ENCODE data around the gene FBN2. TPM values are rescaled to one million over a fixed set of nuclear protein-coding genes. Genes with fewer than 3 reads are reported as not detected.

FBN2 gene
- total RNA-seq (1,580 and 2,094 TPM in 2 replicates), polyA plus RNA-seq (725 and 1,356 TPM in 2 replicates)

DNA sequence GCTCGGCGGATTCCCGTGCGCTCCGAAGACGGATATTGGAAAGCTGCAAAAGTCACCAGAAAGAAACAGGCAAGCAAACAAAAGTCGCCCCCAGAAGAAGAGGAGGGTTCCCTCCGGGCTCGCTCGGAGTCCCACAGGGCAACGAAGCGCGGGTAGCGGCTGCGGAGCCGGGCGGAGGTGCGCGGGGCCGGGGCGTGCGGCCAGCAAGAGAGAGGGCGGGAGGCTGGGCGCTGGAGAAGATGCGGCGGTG is at the start of gene FBN2:
Gene FBN2, minus strand, starts transcription at position 246 of the 250 bp plus-strand sequence. CDS start 642 bp downstream, outside the sequence.
- no peak for DNase-seq (ENCODE audit: low read depth in 1 of 2, low spot score in 1 of 2)
- peaks cover 35% of the 10 kb centered on the region for H3K36me3 ChIP-seq
- H3K9me3 ChIP-seq (ENCODE audit: low read depth), result no peaks in the 10 kb centered on the region
- H3K27me3 ChIP-seq, result no peaks in the 10 kb centered on the region
- H3K4me1 ChIP-seq (ENCODE audit: low read depth), result peaks cover 13% of the 10 kb centered on the region
- H3K4me3 ChIP-seq, result peak within 1 kb of the TSS; percentile 95
- TF ChIP-seq, protein P1, sequence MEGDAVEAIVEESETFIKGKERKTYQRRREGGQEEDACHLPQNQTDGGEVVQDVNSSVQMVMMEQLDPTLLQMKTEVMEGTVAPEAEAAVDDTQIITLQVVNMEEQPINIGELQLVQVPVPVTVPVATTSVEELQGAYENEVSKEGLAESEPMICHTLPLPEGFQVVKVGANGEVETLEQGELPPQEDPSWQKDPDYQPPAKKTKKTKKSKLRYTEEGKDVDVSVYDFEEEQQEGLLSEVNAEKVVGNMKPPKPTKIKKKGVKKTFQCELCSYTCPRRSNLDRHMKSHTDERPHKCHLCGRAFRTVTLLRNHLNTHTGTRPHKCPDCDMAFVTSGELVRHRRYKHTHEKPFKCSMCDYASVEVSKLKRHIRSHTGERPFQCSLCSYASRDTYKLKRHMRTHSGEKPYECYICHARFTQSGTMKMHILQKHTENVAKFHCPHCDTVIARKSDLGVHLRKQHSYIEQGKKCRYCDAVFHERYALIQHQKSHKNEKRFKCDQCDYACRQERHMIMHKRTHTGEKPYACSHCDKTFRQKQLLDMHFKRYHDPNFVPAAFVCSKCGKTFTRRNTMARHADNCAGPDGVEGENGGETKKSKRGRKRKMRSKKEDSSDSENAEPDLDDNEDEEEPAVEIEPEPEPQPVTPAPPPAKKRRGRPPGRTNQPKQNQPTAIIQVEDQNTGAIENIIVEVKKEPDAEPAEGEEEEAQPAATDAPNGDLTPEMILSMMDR (IDR thresholded peaks at IDR 0.05; ENCODE audit: low read depth, low read length), result no peak
- H3K27ac ChIP-seq, result peak within 1 kb of the TSS; percentile 97

DNA sequence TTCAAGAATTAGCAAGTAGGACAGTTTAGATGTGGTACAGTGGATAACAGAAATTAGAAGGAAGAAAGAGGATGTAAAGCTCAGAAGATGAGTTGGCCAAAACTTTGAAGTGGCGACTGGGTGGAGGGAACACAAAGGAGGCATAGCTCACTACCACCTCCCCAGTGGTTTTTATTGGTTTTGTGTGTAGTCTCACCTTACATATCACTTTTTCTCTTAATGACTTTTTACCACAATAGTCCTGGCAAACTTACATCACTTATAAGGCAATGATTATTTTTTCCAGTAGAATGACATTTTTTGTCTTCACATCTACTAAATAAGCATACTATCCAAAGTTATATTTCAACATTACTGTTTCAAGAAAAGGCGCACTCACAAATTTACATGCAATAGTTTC is 49.2 kb upstream of the FBN2 start:
- Histone ChIP-seq H3K27me3 (no peaks in the 10 kb centered on the region), H3K4me1 (ENCODE audit: low read depth) (peaks cover 4% of the 10 kb centered on the region), H3K27ac (no peak overlapping the region), H3K9me3 (ENCODE audit: low read depth) (no peaks in the 10 kb centered on the region), H3K36me3 (no peaks in the 10 kb centered on the region), H3K4me3 (no peak overlapping the region)
- TF ChIP-seq, protein P1 (IDR thresholded peaks at IDR 0.05; ENCODE audit: low read depth, low read length), result no peak
- no peak for DNase-seq (ENCODE audit: low read depth in 1 of 2, low spot score in 1 of 2)

DNA sequence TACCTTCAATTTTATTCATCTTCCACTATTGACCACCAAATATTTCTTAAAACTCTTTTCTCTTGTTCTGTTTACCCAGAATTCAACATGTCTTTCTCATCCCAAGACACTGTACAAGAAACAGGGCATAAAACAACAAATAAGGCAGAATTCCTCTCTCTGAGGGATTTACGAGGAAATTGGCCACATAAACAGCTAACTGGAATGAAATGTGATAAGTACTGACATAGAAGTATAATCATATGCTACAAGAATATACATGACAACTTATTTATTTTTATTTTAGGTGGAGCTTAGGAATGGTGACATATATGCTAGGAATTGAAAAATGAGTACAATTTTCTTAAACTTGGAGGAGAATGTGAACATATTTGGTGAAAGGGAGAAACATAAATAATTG is 48.8 kb upstream of the FBN2 start:
- Histone ChIP-seq H3K36me3 (no peaks in the 10 kb centered on the region), H3K27ac (no peak overlapping the region), H3K27me3 (no peaks in the 10 kb centered on the region), H3K9me3 (ENCODE audit: low read depth) (no peaks in the 10 kb centered on the region), H3K4me1 (ENCODE audit: low read depth) (peaks cover 2% of the 10 kb centered on the region), H3K4me3 (no peak overlapping the region)
- TF ChIP-seq, protein P1 (IDR thresholded peaks at IDR 0.05; ENCODE audit: low read depth, low read length), result no peak
- no peak for DNase-seq (ENCODE audit: low read depth in 1 of 2, low spot score in 1 of 2)

DNA sequence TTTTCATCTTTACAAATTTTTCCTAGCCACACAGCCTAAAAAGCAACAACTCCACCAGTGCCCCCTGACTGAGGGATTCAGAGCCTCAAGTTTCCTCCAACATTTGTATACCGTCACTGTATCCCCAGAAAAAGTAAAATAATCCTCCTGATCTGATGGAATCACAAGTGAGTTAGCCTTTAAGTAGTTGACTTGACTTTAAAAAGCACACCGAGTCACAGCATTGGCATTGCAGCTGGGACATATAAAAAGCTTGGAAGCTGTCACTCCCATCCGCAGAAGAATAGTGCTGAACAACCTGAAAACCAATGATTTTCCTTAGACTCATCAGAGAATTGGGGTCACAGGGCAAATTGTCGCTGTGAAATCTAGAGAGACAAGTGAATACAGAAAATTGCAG is 41.6 kb upstream of the FBN2 start:
- Histone ChIP-seq H3K27ac (no peak overlapping the region), H3K4me3 (no peak overlapping the region), H3K27me3 (no peaks in the 10 kb centered on the region), H3K4me1 (ENCODE audit: low read depth) (no peaks in the 10 kb centered on the region), H3K9me3 (ENCODE audit: low read depth) (no peaks in the 10 kb centered on the region), H3K36me3 (no peaks in the 10 kb centered on the region)
- no peak for DNase-seq (ENCODE audit: low read depth in 1 of 2, low spot score in 1 of 2)
- TF ChIP-seq, protein P1 (IDR thresholded peaks at IDR 0.05; ENCODE audit: low read depth, low read length), result no peak

DNA sequence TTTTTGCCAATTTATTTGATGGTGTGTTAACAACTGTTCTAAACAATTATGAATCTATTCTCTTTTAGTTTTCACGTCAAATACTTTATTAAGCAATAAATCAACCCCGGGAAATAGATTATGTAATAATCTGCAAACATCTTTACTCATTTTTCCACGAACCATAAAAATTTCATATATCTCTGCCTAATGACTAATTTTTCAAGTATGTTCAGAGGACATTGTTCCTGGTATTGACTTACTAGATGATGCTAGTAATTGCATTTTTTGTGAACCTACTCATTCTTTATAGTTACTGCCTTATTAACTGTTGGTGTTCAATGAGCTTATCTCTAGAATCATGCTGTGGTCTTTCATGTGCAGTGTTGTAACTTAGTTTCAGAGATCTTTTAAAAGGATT is 41.0 kb upstream of the FBN2 start:
- H3K4me1 ChIP-seq (ENCODE audit: low read depth), result peaks cover 2% of the 10 kb centered on the region
- TF ChIP-seq, protein P1 (IDR thresholded peaks at IDR 0.05; ENCODE audit: low read depth, low read length), result no peak
- no peaks in the 10 kb centered on the region for H3K27me3 ChIP-seq
- no peak overlapping the region for H3K4me3 ChIP-seq
- no peaks in the 10 kb centered on the region for H3K9me3 ChIP-seq (ENCODE audit: low read depth)
- DNase-seq (ENCODE audit: low read depth in 1 of 2, low spot score in 1 of 2), result peak in 1 of 2 donors; percentile 72
- no peaks in the 10 kb centered on the region for H3K36me3 ChIP-seq
- H3K27ac ChIP-seq, result no peak overlapping the region

DNA sequence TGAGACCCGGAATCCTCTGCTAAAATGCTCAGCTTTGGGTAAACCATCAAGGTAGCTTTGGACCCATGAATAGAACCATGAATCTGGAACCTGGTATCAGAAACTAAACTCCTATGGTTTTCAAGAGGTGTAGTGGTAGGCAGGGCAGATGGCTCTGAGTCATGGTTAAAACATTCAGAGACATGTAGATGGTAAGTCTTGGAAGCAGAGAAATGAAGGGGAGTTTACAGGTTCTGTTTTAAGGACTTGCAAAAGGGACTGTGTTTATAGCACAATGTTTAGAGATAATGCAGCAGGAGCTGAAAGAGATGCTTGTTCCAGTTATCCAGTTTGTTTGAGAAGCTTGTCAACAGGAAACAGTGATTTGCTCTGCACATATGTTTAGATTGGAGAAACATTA is 36.0 kb upstream of the FBN2 start:
- no peak overlapping the region for H3K4me3 ChIP-seq
- H3K36me3 ChIP-seq, result no peaks in the 10 kb centered on the region
- TF ChIP-seq, protein P1 (IDR thresholded peaks at IDR 0.05; ENCODE audit: low read depth, low read length), result no peak
- DNase-seq (ENCODE audit: low read depth in 1 of 2, low spot score in 1 of 2), result peak in 1 of 2 donors; percentile 41
- no peaks in the 10 kb centered on the region for H3K9me3 ChIP-seq (ENCODE audit: low read depth)
- H3K4me1 ChIP-seq (ENCODE audit: low read depth), result peaks cover 3% of the 10 kb centered on the region
- H3K27me3 ChIP-seq, result no peaks in the 10 kb centered on the region
- no peak overlapping the region for H3K27ac ChIP-seq

Measured in cardiac muscle cell (in vitro differentiated cells and primary cell).